Liver (tissue), 9 donors: Measurements from ENCODE around the gene TBC1D7. TPM values are rescaled to one million over a fixed set of nuclear protein-coding genes. Genes with fewer than 3 reads are reported as not detected.
A peak's percentile ranks its signal among the peaks of the same experiment; 100 is the strongest.

Experiments
- DNase-seq: peaks from one replicate; pipeline ENCODE4 v3.0.0-alpha.2; 2017; ENCODE audit warnings: low spot score
- H3K27ac ChIP-seq, 2 donors: one replicate each; pipeline ENCODE4 v1.7.0; 2013; ENCODE audit warnings: inconsistent platforms in 2 of 2, low read length in 2 of 2, control low read depth in 1 of 2, low read depth in 1 of 2, mild to moderate bottlenecking in 1 of 2
- H3K27me3 ChIP-seq, 4 donors: one replicate each; pipeline versions ENCODE4 v1.6.1 to v1.7.0; 2013; ENCODE audit warnings: low read length in 3 of 4, inconsistent platforms in 1 of 4, mild to moderate bottlenecking in 1 of 4, moderate library complexity in 1 of 4; ENCODE audit not compliant: control insufficient read depth in 4 of 4, insufficient read depth in 4 of 4
- H3K36me3 ChIP-seq, 4 donors: one replicate each; pipeline versions ENCODE4 v1.6.1 to v1.7.0; 2013; ENCODE audit warnings: low read length in 3 of 4, mild to moderate bottlenecking in 3 of 4, low read depth in 1 of 4, moderate library complexity in 1 of 4; ENCODE audit not compliant: control insufficient read depth in 4 of 4, insufficient read depth in 3 of 4
- H3K4me1 ChIP-seq, 4 donors: one replicate each; pipeline versions ENCODE4 v1.6.1 to v1.7.0; 2013; ENCODE audit warnings: low read length in 3 of 4, mild to moderate bottlenecking in 3 of 4, moderate library complexity in 1 of 4; ENCODE audit not compliant: control insufficient read depth in 4 of 4, insufficient read depth in 4 of 4
- H3K4me3 ChIP-seq, 3 donors: one replicate each; pipeline versions ENCODE4 v1.6.1 to v1.7.0; 2013; ENCODE audit warnings: low read length in 3 of 3, control low read depth in 1 of 3, low read depth in 1 of 3, mild to moderate bottlenecking in 1 of 3
- H3K9ac ChIP-seq, 2 donors: one replicate each; pipeline ENCODE4 v1.7.0; 2013; ENCODE audit warnings: low read length in 2 of 2, mild to moderate bottlenecking in 2 of 2, moderate library complexity in 2 of 2, control low read depth in 1 of 2, low read depth in 1 of 2
- H3K9me3 ChIP-seq, 4 donors: one replicate each; pipeline versions ENCODE4 v1.6.1 to v1.7.0; 2013; ENCODE audit warnings: low read length in 3 of 4; ENCODE audit not compliant: control insufficient read depth in 4 of 4
- ATF3 ChIP-seq: IDR thresholded peaks from 2 replicates; pipeline ENCODE4 v1.6.1; 2016; ENCODE audit warnings: antibody characterized with exemption
- CTCF ChIP-seq: fragments of 150-350 bp; IDR thresholded peaks from 2 replicates; pipeline ENCODE4 v1.5.1; 2017; ENCODE audit warnings: improper control_type of control experiment, low read depth, low read length; ENCODE audit not compliant: missing input control
- EGR1 ChIP-seq, 2 donors: IDR thresholded peaks; 2 replicates each; pipeline ENCODE4 v1.6.1; 2016 to 2018; ENCODE audit warnings: antibody characterized with exemption in 2 of 2, low read depth in 2 of 2
- FOXA1 ChIP-seq: IDR thresholded peaks from 2 replicates; pipeline ENCODE4 v1.6.1; 2016; ENCODE audit warnings: antibody characterized with exemption
- FOXA2 ChIP-seq: IDR thresholded peaks from 2 replicates; pipeline ENCODE4 v1.6.1; 2016; ENCODE audit warnings: antibody characterized with exemption
- GABPA ChIP-seq, 2 donors: IDR thresholded peaks in 1 of 2; conservative IDR thresholded peaks in 1 of 2; 2 replicates each; pipeline ENCODE4 v1.6.1; 2016; ENCODE audit warnings: antibody characterized with exemption in 2 of 2, mild to moderate bottlenecking in 1 of 2, moderate library complexity in 1 of 2
- HNF4A ChIP-seq, 2 donors: conservative IDR thresholded peaks; 2 replicates each; pipeline ENCODE4 v1.6.1; 2016; ENCODE audit warnings: antibody characterized with exemption in 2 of 2, mild to moderate bottlenecking in 2 of 2
- HNF4G ChIP-seq: IDR thresholded peaks from 2 replicates; pipeline ENCODE4 v1.6.1; 2016; ENCODE audit warnings: antibody characterized with exemption
- JUND ChIP-seq, 2 donors: IDR thresholded peaks; 2 replicates each; pipeline ENCODE4 v1.6.1; 2016; ENCODE audit warnings: antibody characterized with exemption in 2 of 2
- NR2F2 ChIP-seq: IDR thresholded peaks from 2 replicates; pipeline ENCODE4 v1.6.1; 2016; ENCODE audit warnings: antibody characterized with exemption
- RAD21 ChIP-seq, 2 donors: IDR thresholded peaks; 2 replicates each; pipeline ENCODE4 v1.6.1; 2016; ENCODE audit warnings: antibody characterized with exemption in 2 of 2, mild to moderate bottlenecking in 2 of 2
- REST ChIP-seq: IDR thresholded peaks from 2 replicates; pipeline ENCODE4 v1.6.1; 2016; ENCODE audit warnings: antibody characterized with exemption, mild to moderate bottlenecking
- RXRA ChIP-seq, 2 donors: IDR thresholded peaks; 2 replicates each; pipeline ENCODE4 v1.6.1; 2017 to 2018; ENCODE audit warnings: antibody characterized with exemption in 2 of 2, mild to moderate bottlenecking in 1 of 2
- SP1 ChIP-seq: IDR thresholded peaks from 2 replicates; pipeline ENCODE4 v1.6.1; 2018; ENCODE audit warnings: antibody characterized with exemption, mild to moderate bottlenecking
- TAF1 ChIP-seq: conservative IDR thresholded peaks from 2 replicates; pipeline ENCODE4 v1.6.1; 2016; ENCODE audit warnings: antibody characterized with exemption, mild to moderate bottlenecking
- YY1 ChIP-seq: IDR thresholded peaks from 2 replicates; pipeline ENCODE4 v1.6.1; 2016; ENCODE audit warnings: antibody characterized with exemption, mild to moderate bottlenecking
- ZBTB33 ChIP-seq: IDR thresholded peaks from 2 replicates; pipeline ENCODE4 v1.6.1; 2016; ENCODE audit warnings: antibody characterized with exemption
- WGBS: extraction: QIAGEN DNeasy Blood & Tissue Kit; methylation state at CpG from one replicate; pipeline ENCODE4 v1.1.7; 2013; 5-methylcytosine and 5-hydroxymethylcytosine counted together
- polyA plus RNA-seq, 2 donors: library from polyadenylated mRNA; stranded (reverse) in 1 of 2; unstranded in 1 of 2; fragments of 200-250 nt in 1 of 2; fragments of >200 nt in 1 of 2; fragmentation: Nextera tagmentation in 1 of 2; extraction: Ambion mirVana in 1 of 2; gene quantifications; one replicate each; pipeline versions ENCODE4 v1.2.1 to v1.2.3, GENCODE V29; 2013 to 2015
- total RNA-seq, 2 donors: library from RNA; depleted of rRNA; stranded (reverse); fragments of >200 nt; gene quantifications; one replicate each; pipeline ENCODE4 v1.2.3, GENCODE V29; 2014
- TF ChIP-seq, protein P1 (sequence below): IDR thresholded peaks from 2 replicates; pipeline ENCODE4 v1.6.1; 2016; ENCODE audit warnings: antibody characterized with exemption
- donor health status: healthy.
- donor health status: healthy.
- donor health status: healthy.
- donor health status: healthy.
- donor health status: healthy.

Gene TBC1D7
- total and polyA plus RNA-seq, 4 donors: 9.6 to 18.8 (median 10.6) TPM

DNA sequence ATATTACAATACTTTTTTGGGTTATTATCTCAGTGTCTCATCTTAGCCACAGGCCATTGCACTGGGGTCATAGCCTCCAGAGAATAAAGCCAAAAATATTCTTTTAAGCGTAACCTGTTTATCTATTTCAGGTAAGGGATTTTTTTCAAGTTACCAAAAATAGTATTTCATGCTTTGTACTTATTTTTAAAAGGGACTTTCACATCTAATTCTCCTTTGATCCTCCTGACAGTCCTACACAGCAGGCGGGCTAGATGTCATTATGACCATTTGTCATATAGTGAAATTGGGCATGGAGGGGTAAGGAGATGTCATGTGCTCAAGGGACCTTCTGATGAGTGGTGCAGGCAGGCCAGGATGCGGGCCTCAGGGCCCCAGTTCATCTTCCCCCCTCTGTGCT, 68.9 kb downstream of the TBC1D7 start (continued):
- no peak for TF ChIP-seq HNF4A (conservative IDR thresholded peaks at IDR 0.05)
- TF ChIP-seq TAF1: no peak
- no peak for TF ChIP-seq SP1

DNA sequence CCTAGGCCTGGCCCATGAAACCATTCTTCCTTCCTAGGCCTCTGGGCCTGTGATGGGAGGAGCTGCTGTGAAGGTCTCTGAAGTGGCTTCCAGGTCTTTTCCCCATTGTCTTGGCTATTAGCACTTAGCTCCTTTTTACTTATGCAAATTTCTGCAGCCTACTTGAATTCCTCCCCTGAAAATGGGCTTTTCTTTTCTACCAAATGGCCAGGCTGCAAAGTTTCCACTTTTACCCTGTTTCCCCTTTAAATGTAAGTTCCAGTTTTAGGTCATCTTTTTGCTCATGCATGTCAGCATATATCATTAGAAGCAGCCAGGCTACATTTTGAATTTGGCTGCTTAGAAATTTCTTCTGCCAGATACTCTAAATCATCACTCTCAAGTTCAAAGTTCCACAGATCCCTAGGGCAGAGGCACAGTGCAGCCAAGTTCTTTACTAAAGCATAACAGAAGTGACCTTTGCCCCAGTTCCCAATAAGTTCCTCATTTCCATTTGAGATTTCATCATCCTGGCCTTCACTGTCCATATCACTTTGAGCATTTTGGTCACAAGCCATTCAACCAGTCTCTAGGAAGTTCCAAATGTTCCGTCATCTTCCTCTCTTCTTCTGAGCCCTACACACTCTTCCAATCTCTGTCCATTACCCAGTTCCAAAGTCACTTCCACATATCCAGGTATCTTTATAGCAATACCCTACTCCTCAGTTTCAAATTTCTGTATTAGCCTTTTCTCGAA, 71.9 kb downstream of the TBC1D7 start:
- no peak for DNase-seq
- TF ChIP-seq ZBTB33 (peak; percentile 63), SP1 (peak; percentile 96), GABPA (IDR thresholded peaks at IDR 0.05 in 1 of 2, conservative IDR thresholded peaks at IDR 0.05 in 1 of 2) (peak in 1 of 2 donors; percentile 13), RAD21 (IDR thresholded peaks at IDR 0.05) (peak; percentile 35 to 54), TAF1 (no peak), REST (peak; percentile 57), YY1 (peak; percentile 73), RXRA (IDR thresholded peaks at IDR 0.05) (peak; percentile 90 to 92), EGR1 (IDR thresholded peaks at IDR 0.05; ENCODE audit: low read depth in 2 of 2) (peak in 1 of 2 donors; percentile 52), CTCF (no peak), HNF4A (conservative IDR thresholded peaks at IDR 0.05) (peak; percentile 93 to 96), HNF4G (peak; percentile 83), ATF3 (peak; percentile 90), NR2F2 (no peak), FOXA2 (peak; percentile 25), JUND (IDR thresholded peaks at IDR 0.05) (peak; percentile 72 to 76), FOXA1 (no peak)
- TF ChIP-seq, protein P1, sequence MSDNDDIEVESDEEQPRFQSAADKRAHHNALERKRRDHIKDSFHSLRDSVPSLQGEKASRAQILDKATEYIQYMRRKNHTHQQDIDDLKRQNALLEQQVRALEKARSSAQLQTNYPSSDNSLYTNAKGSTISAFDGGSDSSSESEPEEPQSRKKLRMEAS: peak; percentile 78
- peaks cover 0 to 7% (median 2%) of the 10 kb centered on the region in 4 donors for H3K4me1 ChIP-seq
- H3K27me3 ChIP-seq: no peaks in the 10 kb centered on the region
- H3K9ac ChIP-seq: no peak overlapping the region
- H3K9me3 ChIP-seq: peaks cover 0 to 21% (median 5%) of the 10 kb centered on the region in 4 donors
- peak overlapping the region in 1 of 2 donors; percentile 38 for H3K27ac ChIP-seq
- H3K36me3 ChIP-seq: no peaks in the 10 kb centered on the region
- 62% methylated on average over 2 of the region's 2 CpGs for WGBS
- no peak overlapping the region for H3K4me3 ChIP-seq

Other genes starting within 250 kb of the TBC1D7 start
- gene GFOD1, start 159.1 kb upstream of the TBC1D7 start, total RNA-seq: 10 to 100 TPM in 1 of 2 donors, 1 to 10 TPM in 1; 7.4 to 16.8 TPM
- 1 to 10 TPM; 2.6 TPM for gene GFOD1, start 159.1 kb upstream of the TBC1D7 start, polyA plus RNA-seq
- gene SIRT5, start 246.1 kb upstream of the TBC1D7 start, total RNA-seq: 10 to 100 TPM in 1 of 2 donors, 1 to 10 TPM in 1; 9.6 to 12.6 TPM
- 1 to 10 TPM; 7.5 to 8.1 TPM for gene SIRT5, start 246.1 kb upstream of the TBC1D7 start, polyA plus RNA-seq